ENCODE data around the gene DMD. TPM values are rescaled to one million over a fixed set of nuclear protein-coding genes. Genes with fewer than 3 reads are reported as not detected.

Gene DMD
- polyA plus RNA-seq, 4 donors: 1.6 to 11.6 (median 2.9) TPM

GRCh38 chrX:32176510-32176909, 1034.8 kb downstream of the DMD start:
- no peak for FAIRE-seq
- Histone ChIP-seq H3K4me3 (ENCODE audit: low read depth in 1 of 3, low read length in 3 of 3) (no peak overlapping the region), H3K9me3 (ENCODE audit: control insufficient read depth in 2 of 2, insufficient read depth in 1 of 2, low read depth in 1 of 2, low read length in 1 of 2) (no peaks in the 10 kb centered on the region), H3K27ac (ENCODE audit: low read depth in 1 of 3, low read length in 2 of 3) (no peak overlapping the region), H3K36me3 (ENCODE audit: control insufficient read depth in 3 of 3, insufficient read depth in 2 of 3, low read depth in 1 of 3, low read length in 3 of 3) (no peaks in the 10 kb centered on the region), H3K27me3 (ENCODE audit: control insufficient read depth in 3 of 3, insufficient read depth in 3 of 3, low read length in 3 of 3) (no peaks in the 10 kb centered on the region), H3K4me1 (ENCODE audit: control insufficient read depth in 3 of 3, insufficient read depth in 2 of 3, low read depth in 1 of 3, low read length in 2 of 3) (no peaks in the 10 kb centered on the region)
- DNase-seq: no peak
- WGBS, 3 donors: 73 to 92% (median 83%) methylated on average over 5 of the region's 5 CpGs

DNA sequence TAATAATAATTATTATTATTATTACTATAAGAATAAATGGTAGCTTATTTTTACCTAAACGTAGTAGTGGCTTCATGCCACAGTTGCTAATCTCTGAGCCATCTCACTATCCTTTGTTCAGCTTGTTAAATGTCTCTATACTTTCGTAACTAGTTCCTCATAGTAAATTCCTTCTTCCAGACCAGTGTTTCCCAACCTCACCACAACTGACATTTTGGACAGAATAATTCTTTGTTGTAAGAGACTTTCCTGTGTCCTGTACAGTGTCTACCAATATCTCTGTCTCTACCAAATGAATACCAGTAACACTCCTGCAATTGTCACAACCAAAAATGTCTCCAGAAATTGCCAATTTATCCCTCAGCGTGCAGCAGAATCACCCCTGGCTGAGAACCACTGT, 1040.9 kb downstream of the DMD start:
- no peaks in the 10 kb centered on the region for H3K4me1 ChIP-seq (ENCODE audit: control insufficient read depth in 3 of 3, insufficient read depth in 2 of 3, low read depth in 1 of 3, low read length in 2 of 3)
- no peak for DNase-seq
- no peaks in the 10 kb centered on the region for H3K9me3 ChIP-seq (ENCODE audit: control insufficient read depth in 2 of 2, insufficient read depth in 1 of 2, low read depth in 1 of 2, low read length in 1 of 2)
- no peaks in the 10 kb centered on the region for H3K27me3 ChIP-seq (ENCODE audit: control insufficient read depth in 3 of 3, insufficient read depth in 3 of 3, low read length in 3 of 3)
- WGBS, 3 donors: 67 to 86% (median 82%) methylated on average over 3 of the region's 3 CpGs
- FAIRE-seq: no peak
- H3K27ac ChIP-seq (ENCODE audit: low read depth in 1 of 3, low read length in 2 of 3): no peak overlapping the region
- no peak overlapping the region for H3K4me3 ChIP-seq (ENCODE audit: low read depth in 1 of 3, low read length in 3 of 3)
- no peaks in the 10 kb centered on the region for H3K36me3 ChIP-seq (ENCODE audit: control insufficient read depth in 3 of 3, insufficient read depth in 2 of 3, low read depth in 1 of 3, low read length in 3 of 3)

DNA sequence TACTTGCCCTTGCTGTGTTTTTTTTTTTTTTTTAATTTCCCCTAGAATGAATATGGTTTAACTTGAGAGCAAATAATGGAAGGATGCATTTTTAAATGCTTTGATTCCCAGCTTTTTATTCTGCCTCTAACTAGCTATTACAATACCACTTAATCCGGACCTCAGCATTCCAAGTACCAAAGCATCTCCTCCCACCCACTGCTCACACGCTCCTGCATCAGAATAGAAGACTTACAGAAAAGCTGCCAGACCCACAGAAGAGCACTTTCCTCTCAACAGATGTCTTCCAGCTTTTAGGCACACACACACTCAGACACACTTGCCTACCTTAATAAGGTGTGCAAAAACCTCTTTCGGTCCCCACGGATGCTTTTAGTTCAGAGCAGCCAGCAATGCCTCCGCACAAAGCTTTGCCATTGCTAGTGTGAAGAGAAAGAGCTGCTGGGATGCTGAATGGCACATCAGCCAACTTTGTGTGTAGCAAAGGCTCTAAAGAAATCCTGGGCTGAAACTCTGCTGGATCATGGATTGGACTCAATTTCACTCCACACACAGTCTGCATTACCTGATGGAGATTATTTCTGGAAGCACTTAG, 1056.2 kb downstream of the DMD start:
- Histone ChIP-seq H3K36me3 (ENCODE audit: control insufficient read depth in 3 of 3, insufficient read depth in 2 of 3, low read depth in 1 of 3, low read length in 3 of 3) (no peaks in the 10 kb centered on the region), H3K27ac (ENCODE audit: low read depth in 1 of 3, low read length in 2 of 3) (no peak overlapping the region), H3K27me3 (ENCODE audit: control insufficient read depth in 3 of 3, insufficient read depth in 3 of 3, low read length in 3 of 3) (no peaks in the 10 kb centered on the region), H3K9me3 (ENCODE audit: control insufficient read depth in 2 of 2, insufficient read depth in 1 of 2, low read depth in 1 of 2, low read length in 1 of 2) (no peaks in the 10 kb centered on the region), H3K4me1 (ENCODE audit: control insufficient read depth in 3 of 3, insufficient read depth in 2 of 3, low read depth in 1 of 3, low read length in 2 of 3) (no peaks in the 10 kb centered on the region), H3K4me3 (ENCODE audit: low read depth in 1 of 3, low read length in 3 of 3) (no peak overlapping the region)
- 41 to 71% (median 60%) methylated on average over 5 of the region's 5 CpGs for WGBS, 3 donors
- FAIRE-seq (no peak), DNase-seq (no peak)

DNA sequence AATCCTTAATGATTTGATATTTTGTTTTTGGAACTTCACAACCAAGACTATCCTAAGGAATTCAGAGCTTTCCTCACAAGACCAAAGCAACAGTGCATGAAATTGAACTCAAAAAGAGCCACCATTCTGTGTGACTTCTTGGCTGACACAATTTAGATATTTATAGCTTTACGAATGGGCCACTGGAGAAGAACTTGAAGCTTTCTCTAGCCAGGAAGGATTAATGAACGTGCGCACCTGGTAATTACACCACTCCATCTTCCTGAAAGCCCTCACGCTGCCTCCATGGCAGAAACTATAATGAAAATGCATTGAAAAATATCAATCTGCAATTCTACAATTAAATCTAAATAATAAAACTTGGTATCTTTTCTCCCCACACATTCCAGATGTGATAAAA, 1057.8 kb downstream of the DMD start:
- H3K9me3 ChIP-seq (ENCODE audit: control insufficient read depth in 2 of 2, insufficient read depth in 1 of 2, low read depth in 1 of 2, low read length in 1 of 2): no peaks in the 10 kb centered on the region
- no peak for DNase-seq
- 74 to 84% (median 82%) methylated on average over 4 of the region's 4 CpGs for WGBS, 3 donors
- no peaks in the 10 kb centered on the region for H3K4me1 ChIP-seq (ENCODE audit: control insufficient read depth in 3 of 3, insufficient read depth in 2 of 3, low read depth in 1 of 3, low read length in 2 of 3)
- FAIRE-seq: no peak
- H3K27me3 ChIP-seq (ENCODE audit: control insufficient read depth in 3 of 3, insufficient read depth in 3 of 3, low read length in 3 of 3): no peaks in the 10 kb centered on the region
- no peak overlapping the region for H3K4me3 ChIP-seq (ENCODE audit: low read depth in 1 of 3, low read length in 3 of 3)
- H3K36me3 ChIP-seq (ENCODE audit: control insufficient read depth in 3 of 3, insufficient read depth in 2 of 3, low read depth in 1 of 3, low read length in 3 of 3): no peaks in the 10 kb centered on the region
- H3K27ac ChIP-seq (ENCODE audit: low read depth in 1 of 3, low read length in 2 of 3): no peak overlapping the region

DNA sequence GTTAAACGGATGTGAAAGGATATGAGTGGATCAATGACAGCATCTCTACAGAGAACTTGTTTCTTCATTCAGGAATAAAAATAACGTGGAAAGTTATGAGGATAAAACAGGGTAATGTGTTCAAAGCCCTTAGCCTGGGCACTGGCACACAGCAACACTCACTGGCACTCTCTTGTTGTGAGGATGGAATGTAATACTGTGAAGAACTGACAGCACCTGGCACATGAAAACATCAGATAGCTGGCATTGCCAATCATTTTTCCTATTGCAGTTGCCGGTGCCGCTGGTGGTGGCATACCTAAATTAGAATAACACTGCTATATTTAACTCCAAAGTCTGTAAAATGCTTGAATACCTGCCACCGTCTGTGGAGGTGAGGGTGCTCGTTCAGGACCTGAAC, 1061.2 kb downstream of the DMD start:
- Histone ChIP-seq H3K9me3 (ENCODE audit: control insufficient read depth in 2 of 2, insufficient read depth in 1 of 2, low read depth in 1 of 2, low read length in 1 of 2) (no peaks in the 10 kb centered on the region), H3K27me3 (ENCODE audit: control insufficient read depth in 3 of 3, insufficient read depth in 3 of 3, low read length in 3 of 3) (no peaks in the 10 kb centered on the region), H3K4me3 (ENCODE audit: low read depth in 1 of 3, low read length in 3 of 3) (no peak overlapping the region), H3K36me3 (ENCODE audit: control insufficient read depth in 3 of 3, insufficient read depth in 2 of 3, low read depth in 1 of 3, low read length in 3 of 3) (no peaks in the 10 kb centered on the region), H3K27ac (ENCODE audit: low read depth in 1 of 3, low read length in 2 of 3) (no peak overlapping the region), H3K4me1 (ENCODE audit: control insufficient read depth in 3 of 3, insufficient read depth in 2 of 3, low read depth in 1 of 3, low read length in 2 of 3) (no peaks in the 10 kb centered on the region)
- 61 to 80% (median 76%) methylated on average over 6 of the region's 6 CpGs for WGBS, 3 donors
- DNase-seq (no peak), FAIRE-seq (no peak)

GRCh38 chrX:32141841-32142240, 1069.5 kb downstream of the DMD start:
- Histone ChIP-seq H3K36me3 (ENCODE audit: control insufficient read depth in 3 of 3, insufficient read depth in 2 of 3, low read depth in 1 of 3, low read length in 3 of 3) (no peaks in the 10 kb centered on the region), H3K4me3 (ENCODE audit: low read depth in 1 of 3, low read length in 3 of 3) (no peak overlapping the region), H3K27me3 (ENCODE audit: control insufficient read depth in 3 of 3, insufficient read depth in 3 of 3, low read length in 3 of 3) (no peaks in the 10 kb centered on the region), H3K9me3 (ENCODE audit: control insufficient read depth in 2 of 2, insufficient read depth in 1 of 2, low read depth in 1 of 2, low read length in 1 of 2) (no peaks in the 10 kb centered on the region), H3K27ac (ENCODE audit: low read depth in 1 of 3, low read length in 2 of 3) (no peak overlapping the region), H3K4me1 (ENCODE audit: control insufficient read depth in 3 of 3, insufficient read depth in 2 of 3, low read depth in 1 of 3, low read length in 2 of 3) (no peaks in the 10 kb centered on the region)
- DNase-seq: no peak
- FAIRE-seq: no peak
- WGBS, 3 donors: 63 to 86% (median 78%) methylated on average over 5 of the region's 5 CpGs

GRCh38 chrX:32139476-32139875, 1071.9 kb downstream of the DMD start:
- FAIRE-seq (peak; percentile 30), DNase-seq (peak; percentile 33 to 50)

DNA sequence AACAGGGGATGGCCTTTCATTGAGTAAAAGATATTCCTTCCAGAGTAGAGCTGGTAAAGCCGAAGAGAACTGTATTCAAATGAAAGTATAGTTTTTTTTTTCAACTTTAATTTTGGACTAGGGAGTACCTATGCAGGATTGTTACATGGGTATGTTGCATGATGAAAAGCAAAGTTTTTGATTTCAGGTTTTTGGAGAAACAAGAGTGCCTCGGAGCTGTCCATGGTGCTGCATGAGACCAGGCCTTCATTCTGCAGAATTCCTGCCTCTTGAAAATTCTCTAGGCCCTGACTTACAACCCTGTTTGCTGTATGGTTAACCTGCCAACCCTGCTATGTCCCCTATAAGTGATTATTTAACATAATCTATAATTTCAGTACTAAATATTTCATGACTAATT, 1073.8 kb downstream of the DMD start:
- FAIRE-seq (no peak), DNase-seq (peak in 1 of 2 donors; percentile 15)
- Histone ChIP-seq H3K4me1 (ENCODE audit: control insufficient read depth in 3 of 3, insufficient read depth in 2 of 3, low read depth in 1 of 3, low read length in 2 of 3) (no peaks in the 10 kb centered on the region), H3K4me3 (ENCODE audit: low read depth in 1 of 3, low read length in 3 of 3) (no peak overlapping the region), H3K27ac (ENCODE audit: low read depth in 1 of 3, low read length in 2 of 3) (no peak overlapping the region), H3K36me3 (ENCODE audit: control insufficient read depth in 3 of 3, insufficient read depth in 2 of 3, low read depth in 1 of 3, low read length in 3 of 3) (no peaks in the 10 kb centered on the region), H3K27me3 (ENCODE audit: control insufficient read depth in 3 of 3, insufficient read depth in 3 of 3, low read length in 3 of 3) (no peaks in the 10 kb centered on the region), H3K9me3 (ENCODE audit: control insufficient read depth in 2 of 2, insufficient read depth in 1 of 2, low read depth in 1 of 2, low read length in 1 of 2) (no peaks in the 10 kb centered on the region)
- 51 to 60% (median 57%) methylated on average over 2 of the region's 2 CpGs for WGBS, 3 donors

More at GRCh38 chrX:32139476-32139875, 1071.9 kb downstream of the DMD start:
- Histone ChIP-seq H3K27ac (ENCODE audit: low read depth in 1 of 3, low read length in 2 of 3) (no peak overlapping the region), H3K4me1 (ENCODE audit: control insufficient read depth in 3 of 3, insufficient read depth in 2 of 3, low read depth in 1 of 3, low read length in 2 of 3) (no peaks in the 10 kb centered on the region), H3K36me3 (ENCODE audit: control insufficient read depth in 3 of 3, insufficient read depth in 2 of 3, low read depth in 1 of 3, low read length in 3 of 3) (no peaks in the 10 kb centered on the region), H3K9me3 (ENCODE audit: control insufficient read depth in 2 of 2, insufficient read depth in 1 of 2, low read depth in 1 of 2, low read length in 1 of 2) (no peaks in the 10 kb centered on the region), H3K27me3 (ENCODE audit: control insufficient read depth in 3 of 3, insufficient read depth in 3 of 3, low read length in 3 of 3) (no peaks in the 10 kb centered on the region), H3K4me3 (ENCODE audit: low read depth in 1 of 3, low read length in 3 of 3) (no peak overlapping the region)

- 42 to 62% (median 43%) methylated on average over 1 of the region's 1 CpG for WGBS, 3 donors
- no peaks in the 10 kb centered on the region for H3K9me3 ChIP-seq (ENCODE audit: control insufficient read depth in 2 of 2, insufficient read depth in 1 of 2, low read depth in 1 of 2, low read length in 1 of 2)
- H3K27me3 ChIP-seq (ENCODE audit: control insufficient read depth in 3 of 3, insufficient read depth in 3 of 3, low read length in 3 of 3): no peaks in the 10 kb centered on the region
- H3K27ac ChIP-seq (ENCODE audit: low read depth in 1 of 3, low read length in 2 of 3): no peak overlapping the region
- no peak for FAIRE-seq
- no peak overlapping the region for H3K4me3 ChIP-seq (ENCODE audit: low read depth in 1 of 3, low read length in 3 of 3)
- H3K36me3 ChIP-seq (ENCODE audit: control insufficient read depth in 3 of 3, insufficient read depth in 2 of 3, low read depth in 1 of 3, low read length in 3 of 3): no peaks in the 10 kb centered on the region
- no peaks in the 10 kb centered on the region for H3K4me1 ChIP-seq (ENCODE audit: control insufficient read depth in 3 of 3, insufficient read depth in 2 of 3, low read depth in 1 of 3, low read length in 2 of 3)
- DNase-seq: no peak
Observed at GRCh38 chrX:32126997-32127396, 1084.4 kb downstream of the DMD start.

Data from small intestine (tissue), 7 donors.